Osteoblast (primary cell): ENCODE data around the gene PDXK. TPM values are rescaled to one million over a fixed set of nuclear protein-coding genes. Genes with fewer than 3 reads are reported as not detected.

ENCODE experiments used
- DNase-seq: peaks from one replicate; pipeline ENCODE4 v3.0.0; 2011; ENCODE audit warnings: low spot score, mixed read lengths; ENCODE audit not compliant: insufficient read length; ENCODE audit errors: missing footprints
- H2AFZ ChIP-seq: 2 replicates; pipeline ENCODE4 v1.6.0; 2011; ENCODE audit warnings: mild to moderate bottlenecking, low read length
- H3K27ac ChIP-seq: 2 replicates; pipeline ENCODE4 v1.5.1; 2011; ENCODE audit warnings: mild to moderate bottlenecking, low read depth, low read length, moderate library complexity
- H3K27me3 ChIP-seq: 2 replicates; pipeline ENCODE4 v1.6.0; 2012; ENCODE audit warnings: mild to moderate bottlenecking, control low read depth, inconsistent platforms, low read length, moderate library complexity; ENCODE audit not compliant: insufficient read depth
- H3K36me3 ChIP-seq: 2 replicates; pipeline ENCODE4 v1.5.1; 2011; ENCODE audit warnings: mild to moderate bottlenecking, low read length, control low read depth, moderate library complexity; ENCODE audit not compliant: insufficient read depth
- H3K4me1 ChIP-seq: 2 replicates; pipeline ENCODE4 v1.5.1; 2011; ENCODE audit warnings: mild to moderate bottlenecking, low read length, control low read depth, moderate library complexity; ENCODE audit not compliant: insufficient read depth
- H3K4me2 ChIP-seq: 2 replicates; pipeline ENCODE4 v1.6.0; 2011; ENCODE audit warnings: mild to moderate bottlenecking, low read length; ENCODE audit not compliant: insufficient read depth
- H3K4me3 ChIP-seq: fragments of 200-600 bp; sonication (generic); 3 replicates; pipeline ENCODE4 v1.5.1; 2012; ENCODE audit warnings: mild to moderate bottlenecking, low read length, inconsistent platforms; ENCODE audit not compliant: insufficient read depth
- H3K79me2 ChIP-seq: 2 replicates; pipeline ENCODE4 v1.6.0; 2012; ENCODE audit warnings: mild to moderate bottlenecking, low read length, control low read depth, inconsistent platforms; ENCODE audit not compliant: insufficient read depth
- H3K9me3 ChIP-seq: 2 replicates; pipeline ENCODE4 v1.5.1; 2011; ENCODE audit warnings: low read depth, low read length, control low read depth
- H4K20me1 ChIP-seq: 2 replicates; pipeline ENCODE4 v1.6.0; 2012; ENCODE audit warnings: mild to moderate bottlenecking, low read length, control low read depth; ENCODE audit not compliant: insufficient read depth
- CTCF ChIP-seq: IDR thresholded peaks from 2 replicates; pipeline ENCODE4 v1.5.1; 2011; ENCODE audit warnings: mild to moderate bottlenecking, low read depth, low read length, moderate library complexity; ENCODE audit errors: extremely low read depth
- total RNA-seq: library from RNA; depleted of rRNA; stranded (reverse); fragments of >200 nt; gene quantifications from 2 replicates; pipeline ENCODE4 v1.2.3, GENCODE V29; 2012

Gene PDXK
- total RNA-seq, 1 donor = 89.4 TPM

GRCh38 chr21:43689556-43690337 is 29.2 kb upstream of the PDXK start:
- DNase-seq = peak; percentile 50
- no peaks in the 10 kb centered on the region for H3K79me2 ChIP-seq
- H3K9me3 ChIP-seq = no peaks in the 10 kb centered on the region
- no peak overlapping the region for H3K4me2 ChIP-seq
- no peak for TF ChIP-seq CTCF
- H3K36me3 ChIP-seq = peaks cover 70% of the 10 kb centered on the region
- no peaks in the 10 kb centered on the region for H3K4me1 ChIP-seq
- no peak overlapping the region for H3K4me3 ChIP-seq
- no peaks in the 10 kb centered on the region for H3K27me3 ChIP-seq
- H3K27ac ChIP-seq = no peak overlapping the region
- H4K20me1 ChIP-seq = no peaks in the 10 kb centered on the region
- H2AFZ ChIP-seq = no peak overlapping the region

- Histone ChIP-seq H3K27ac (no peak overlapping the region), H3K4me1 (no peaks in the 10 kb centered on the region), H3K79me2 (no peaks in the 10 kb centered on the region), H4K20me1 (no peaks in the 10 kb centered on the region), H2AFZ (no peak overlapping the region), H3K9me3 (no peaks in the 10 kb centered on the region), H3K36me3 (peaks cover 70% of the 10 kb centered on the region), H3K4me2 (no peak overlapping the region), H3K4me3 (no peak overlapping the region), H3K27me3 (no peaks in the 10 kb centered on the region)
- no peak for TF ChIP-seq CTCF
- peak; percentile 9 for DNase-seq
Measured at GRCh38 chr21:43690346-43690745, 28.6 kb upstream of the PDXK start.

GRCh38 chr21:43691086-43691795 is 27.7 kb upstream of the PDXK start:
- Histone ChIP-seq H2AFZ (no peak overlapping the region), H3K79me2 (no peaks in the 10 kb centered on the region), H3K36me3 (peaks cover 62% of the 10 kb centered on the region), H4K20me1 (no peaks in the 10 kb centered on the region), H3K4me3 (no peak overlapping the region), H3K9me3 (no peaks in the 10 kb centered on the region), H3K27ac (no peak overlapping the region), H3K4me2 (no peak overlapping the region), H3K4me1 (no peaks in the 10 kb centered on the region), H3K27me3 (no peaks in the 10 kb centered on the region)
- no peak for TF ChIP-seq CTCF
- peak; percentile 39 for DNase-seq

GRCh38 chr21:43691801-43692200 is 27.1 kb upstream of the PDXK start:
- H3K36me3 ChIP-seq = peaks cover 56% of the 10 kb centered on the region
- DNase-seq = peak; percentile 57
- no peak for TF ChIP-seq CTCF
- H2AFZ ChIP-seq = no peak overlapping the region
- H4K20me1 ChIP-seq = no peaks in the 10 kb centered on the region
- no peak overlapping the region for H3K4me3 ChIP-seq
- H3K79me2 ChIP-seq = no peaks in the 10 kb centered on the region
- no peaks in the 10 kb centered on the region for H3K27me3 ChIP-seq
- no peaks in the 10 kb centered on the region for H3K9me3 ChIP-seq
- H3K27ac ChIP-seq = no peak overlapping the region
- no peak overlapping the region for H3K4me2 ChIP-seq
- H3K4me1 ChIP-seq = no peaks in the 10 kb centered on the region
